Stimulated activated CD4-positive, alpha-beta T cell treated with anti-CD3 and anti-CD28 coated beads, Interleukin-4, amount 100 ng/mL, for 4 hours (primary cell): ENCODE results near the gene NKPD1.
A peak's percentile ranks its signal among the peaks of the same experiment; 100 is the strongest.

Source experiments
- DNase-seq, 2 experiments: peaks; one replicate each; pipeline ENCODE4 v3.0.0-alpha.2; 2020

The NKPD1 gene, protein sequence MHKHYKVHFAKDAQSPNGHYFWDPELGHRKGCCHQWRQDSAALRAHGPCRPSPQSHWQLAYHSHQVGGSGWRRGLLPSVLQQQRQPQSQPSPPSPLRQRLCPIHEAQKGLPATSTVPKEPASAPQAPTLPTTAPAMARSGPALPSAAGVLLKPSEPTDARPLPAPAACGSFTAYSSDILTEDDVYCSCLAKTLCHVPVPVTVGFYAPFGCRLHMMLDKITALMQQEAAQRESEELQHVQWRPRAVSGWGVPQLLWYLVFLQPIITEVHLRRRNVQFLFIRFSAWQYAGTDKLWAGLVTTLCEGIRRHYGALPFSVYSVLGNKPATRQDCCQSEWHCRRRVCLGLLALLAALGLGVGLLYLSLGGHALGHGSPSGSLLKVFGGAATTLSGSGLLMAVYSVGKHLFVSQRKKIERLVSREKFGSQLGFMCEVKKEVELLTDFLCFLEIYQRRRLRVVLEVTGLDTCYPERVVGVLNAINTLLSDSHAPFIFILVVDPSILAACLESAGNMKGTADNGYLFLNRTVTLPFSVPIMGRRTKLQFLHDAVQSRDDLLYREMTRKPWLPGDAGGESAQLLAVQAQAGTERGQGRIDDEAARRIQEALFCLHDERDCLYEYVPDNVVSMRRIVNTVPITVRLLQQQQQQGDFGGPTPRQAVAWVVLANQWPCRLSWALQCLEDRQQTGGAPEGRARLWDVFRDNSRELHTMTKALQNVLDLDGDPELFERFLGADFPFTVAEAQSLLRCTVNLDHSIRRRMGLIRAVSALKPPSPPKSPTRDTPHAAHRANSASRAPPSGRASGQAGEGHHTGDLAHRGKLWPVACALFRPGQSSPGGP

DNA sequence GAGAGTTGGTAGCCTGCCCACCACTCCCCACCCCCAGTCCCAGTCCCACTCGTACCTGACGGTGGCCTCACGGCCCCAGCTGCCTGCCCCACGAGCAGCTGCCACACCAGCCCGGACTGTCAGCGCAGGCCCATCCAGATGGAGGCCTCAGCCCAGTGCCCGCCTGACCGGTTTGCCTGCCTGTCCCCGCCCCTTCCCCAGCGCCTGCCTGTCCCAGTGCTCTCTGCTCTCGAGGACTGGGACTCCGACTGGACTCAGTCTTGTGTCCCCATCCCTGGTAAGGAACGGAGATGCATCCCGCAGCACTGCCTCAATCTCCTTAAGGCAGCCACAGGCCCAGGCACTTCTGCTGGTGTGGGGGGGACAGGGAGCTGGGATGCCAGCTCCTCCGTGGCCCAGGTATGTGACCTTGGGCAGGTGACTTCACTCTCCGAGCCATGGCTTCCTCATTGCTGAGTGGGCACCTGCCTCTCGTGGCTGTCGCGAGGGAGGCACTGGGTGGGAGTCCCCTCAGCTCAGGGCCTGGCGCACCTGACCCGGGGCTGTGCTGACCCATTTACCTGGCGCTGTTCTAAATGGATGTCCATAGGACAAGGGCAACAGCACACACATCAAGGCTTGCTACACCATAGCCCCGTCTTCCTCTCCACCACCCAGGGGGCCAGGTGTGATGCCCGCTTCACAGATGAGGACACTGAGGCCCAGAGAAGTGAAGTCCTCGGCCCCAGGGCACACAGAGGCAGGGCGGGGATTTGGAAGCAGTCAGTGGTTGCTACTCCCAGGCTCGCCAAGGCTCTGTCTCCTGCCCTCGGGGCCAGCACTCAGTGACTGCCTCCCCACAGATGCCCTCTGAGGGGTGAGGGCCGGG, at the start of gene NKPD1:
NKPD1 (minus strand) TSS at position 113 of the 868 bp plus-strand sequence. CDS start 832 bp downstream, outside the sequence.
- DNase-seq = no peak

DNA sequence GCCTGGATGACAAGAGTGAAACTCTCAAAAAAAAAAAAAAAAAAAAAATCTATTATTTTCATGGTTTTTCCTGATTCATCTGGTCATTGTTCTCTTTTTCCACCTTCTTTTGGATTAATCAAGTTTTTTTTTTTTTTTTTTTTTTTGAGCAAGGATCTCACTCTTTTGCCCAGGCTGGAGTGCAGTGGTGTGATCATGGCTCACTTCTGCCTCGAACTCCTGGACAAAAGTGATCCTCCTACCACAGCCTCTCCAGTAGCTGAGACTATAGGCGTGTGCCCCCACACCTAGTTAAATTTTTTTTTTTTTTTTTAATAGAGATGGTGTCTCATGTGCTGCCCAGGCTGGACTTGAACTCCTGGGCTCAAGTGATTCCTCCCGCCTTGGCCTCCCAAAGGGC, 45.5 kb upstream of the NKPD1 start:
- DNase-seq = no peak

DNA sequence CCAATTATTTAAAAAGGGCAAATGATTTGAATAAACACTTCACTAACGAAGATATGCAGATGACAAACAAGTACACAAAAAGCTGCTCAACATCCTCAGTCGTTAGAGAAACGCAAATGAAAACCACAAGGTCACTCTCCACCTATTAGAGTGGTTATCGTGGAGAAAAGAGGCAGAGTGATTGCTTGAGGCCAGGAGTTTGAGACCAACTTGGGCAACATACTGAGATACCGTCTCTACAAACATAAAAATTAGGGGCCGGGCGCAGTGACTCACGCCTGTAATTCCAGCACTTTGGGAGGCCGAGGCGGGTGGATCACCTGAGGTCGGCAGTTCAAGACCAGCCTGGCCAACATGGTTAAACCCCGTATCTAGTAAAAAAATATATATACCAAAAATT, 45.0 kb upstream of the NKPD1 start:
- DNase-seq = no peak

DNA sequence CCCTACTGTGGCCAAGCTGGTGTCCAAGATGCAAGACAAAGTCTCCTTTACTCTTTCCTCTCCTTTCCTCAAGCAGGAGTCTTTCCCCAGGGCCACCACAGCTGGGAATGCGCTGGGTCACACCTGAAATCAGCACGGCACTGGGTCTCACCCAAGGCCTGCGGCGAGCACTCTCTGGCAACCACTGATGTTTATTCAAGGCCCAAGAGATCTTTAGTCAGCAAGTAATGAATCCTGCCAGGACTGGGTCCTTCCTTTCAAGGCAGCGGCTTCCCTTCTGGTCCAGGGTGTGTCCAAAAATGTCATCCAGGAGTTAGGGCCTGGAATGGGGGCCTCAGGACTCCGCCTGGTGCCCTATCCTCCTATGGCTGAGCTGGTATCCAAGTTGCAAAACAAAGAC, 41.9 kb upstream of the NKPD1 start:
- no peak for DNase-seq

GRCh38 chr19:45200568-45200967, 39.8 kb upstream of the NKPD1 start:
- no peak for DNase-seq

DNA sequence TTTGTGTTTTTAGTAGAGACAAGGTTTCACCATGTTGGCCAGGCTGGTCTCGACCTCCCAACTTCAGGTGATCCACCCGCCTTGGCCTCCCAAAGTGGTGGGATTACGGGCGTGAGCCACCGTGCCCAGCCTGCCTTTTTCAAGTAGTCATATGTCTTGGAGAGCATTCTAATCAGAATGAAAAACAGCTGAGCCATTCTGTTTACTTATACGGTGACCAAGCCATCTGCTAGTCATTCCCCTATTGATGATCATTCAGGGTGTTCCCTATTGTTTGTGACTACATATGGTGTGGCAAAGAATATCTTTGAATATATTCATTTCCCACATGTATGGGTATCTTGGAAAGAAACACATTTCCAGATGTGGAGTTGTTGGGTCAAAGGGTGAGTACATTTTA, 35.0 kb upstream of the NKPD1 start:
- no peak for DNase-seq

DNA sequence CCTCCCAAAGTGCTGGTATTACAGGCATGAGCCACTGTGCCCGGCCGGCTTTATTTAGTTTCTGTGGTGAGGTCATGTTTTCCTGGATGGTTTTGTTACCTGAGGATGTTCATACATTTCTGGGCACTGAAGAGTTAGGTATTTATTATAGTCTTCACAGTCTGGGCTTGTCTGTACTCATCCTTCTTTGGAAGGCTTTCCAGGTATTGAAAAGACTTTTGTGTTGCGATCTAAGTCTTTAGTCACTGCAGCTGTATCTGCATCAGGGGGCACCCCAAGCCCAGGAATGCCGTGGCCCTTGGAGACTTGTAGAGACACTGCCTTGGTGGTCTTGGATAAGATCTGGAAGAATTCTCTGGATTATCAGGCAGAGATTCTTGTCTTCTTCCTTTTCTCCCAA, 30.6 kb upstream of the NKPD1 start:
- DNase-seq = no peak

DNA sequence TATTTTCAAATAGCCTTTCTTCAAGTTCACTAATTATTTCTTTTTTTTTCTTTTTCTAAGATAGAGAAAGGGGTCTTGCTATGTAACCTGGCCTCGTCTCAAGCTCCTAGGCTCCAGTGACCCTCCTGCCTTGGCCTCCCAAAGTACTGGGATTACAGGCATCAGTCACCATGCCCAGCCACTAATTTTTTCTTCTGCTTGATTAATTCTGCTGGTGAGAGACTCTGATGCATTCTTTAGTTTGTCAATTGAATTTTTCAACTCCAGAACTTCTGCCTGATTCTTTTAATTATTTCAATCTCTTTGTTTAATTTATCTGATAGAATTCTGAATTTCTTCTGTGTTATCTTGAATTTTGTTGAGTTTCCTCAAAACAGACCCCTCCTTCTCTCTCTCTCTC, 29.2 kb upstream of the NKPD1 start:
- no peak for DNase-seq

- no peak for DNase-seq
Measured at GRCh38 chr19:45187421-45188100, 26.8 kb upstream of the NKPD1 start.

DNA sequence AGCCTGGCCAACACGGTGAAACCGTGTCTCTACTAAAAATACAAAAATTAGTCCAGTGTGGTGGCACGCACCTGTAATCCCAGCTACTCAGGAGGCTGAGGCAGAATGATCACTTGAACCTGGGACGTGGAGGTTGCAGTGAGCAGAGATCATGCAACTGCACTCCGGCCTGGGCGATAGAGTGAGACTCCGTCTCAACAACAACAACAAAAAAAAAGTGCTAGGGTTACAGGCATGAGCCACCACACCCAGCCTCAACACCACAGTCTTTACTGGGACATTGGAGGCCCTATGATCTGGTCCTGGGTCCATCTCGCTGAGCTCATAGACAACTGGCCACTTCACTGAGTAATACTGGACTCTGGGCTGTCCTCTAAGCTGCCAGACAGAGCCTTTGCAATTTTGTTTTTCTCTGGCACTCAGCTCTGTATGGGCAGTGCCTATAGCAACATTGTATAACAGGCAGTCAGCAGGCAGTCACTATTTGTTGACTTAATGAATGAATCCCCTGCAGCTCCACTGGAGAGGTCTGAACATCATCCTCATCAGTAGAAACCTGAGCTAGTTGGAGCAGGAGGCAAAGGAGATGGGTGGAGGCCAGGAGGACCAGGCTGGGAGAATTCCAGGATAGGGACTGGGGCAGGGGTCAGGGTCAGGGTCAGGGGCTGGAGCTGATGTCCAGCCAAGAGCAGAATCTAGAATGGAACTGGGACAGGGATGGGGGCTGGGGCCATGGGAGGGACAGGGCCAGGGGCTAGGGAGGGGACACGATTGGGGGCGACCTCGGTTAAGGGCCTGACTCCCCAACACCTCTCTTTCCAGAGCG, 25.9 kb upstream of the NKPD1 start:
- no peak for DNase-seq

DNA sequence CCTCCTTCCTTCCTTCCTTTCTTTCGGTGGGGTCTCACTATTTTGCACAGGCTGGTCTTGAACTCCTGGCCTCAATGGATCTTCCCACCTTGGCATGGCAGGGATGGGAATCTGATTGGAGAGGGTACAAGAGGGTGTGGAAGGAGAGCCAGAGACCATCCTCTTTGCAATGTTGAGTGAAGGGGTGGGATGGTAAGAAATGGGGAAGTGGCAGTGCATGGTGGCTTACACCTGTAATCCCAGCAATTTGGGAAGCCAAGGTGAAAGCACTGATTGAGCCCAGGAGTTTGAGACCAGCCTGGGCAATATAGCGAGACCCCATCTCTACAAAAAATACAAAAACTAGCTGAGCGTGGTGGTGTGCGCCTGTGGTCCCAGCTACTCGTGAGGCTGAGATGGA, 23.3 kb upstream of the NKPD1 start:
- no peak for DNase-seq

- no peak for DNase-seq
Measured at GRCh38 chr19:45182758-45183157, 22.0 kb upstream of the NKPD1 start.

GRCh38 chr19:45180936-45181335, 20.2 kb upstream of the NKPD1 start:
- DNase-seq = no peak

DNA sequence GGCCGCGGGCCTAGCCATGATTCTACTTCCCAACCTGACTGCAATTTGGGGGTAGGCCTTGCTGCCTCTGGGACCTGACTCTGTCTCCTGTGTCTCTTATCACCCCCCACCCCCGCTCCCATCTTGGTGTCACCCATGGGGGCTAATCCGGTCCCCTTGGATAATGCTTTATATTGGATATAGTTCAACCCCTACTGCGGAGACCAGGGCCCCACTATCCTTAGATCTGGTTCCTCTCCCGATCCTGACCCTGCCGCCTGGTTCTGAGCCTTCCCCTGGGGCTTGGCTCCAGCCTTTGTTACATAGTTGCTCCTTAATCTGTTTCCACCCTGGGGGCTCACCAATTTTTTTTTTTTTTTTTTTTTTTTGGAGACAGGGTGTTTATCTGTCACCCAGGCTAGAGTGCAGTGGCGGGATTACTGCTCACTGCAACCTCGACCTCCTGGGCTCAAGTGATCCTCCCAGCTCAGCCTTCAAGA, 19.1 kb upstream of the NKPD1 start:
- DNase-seq = no peak

DNA sequence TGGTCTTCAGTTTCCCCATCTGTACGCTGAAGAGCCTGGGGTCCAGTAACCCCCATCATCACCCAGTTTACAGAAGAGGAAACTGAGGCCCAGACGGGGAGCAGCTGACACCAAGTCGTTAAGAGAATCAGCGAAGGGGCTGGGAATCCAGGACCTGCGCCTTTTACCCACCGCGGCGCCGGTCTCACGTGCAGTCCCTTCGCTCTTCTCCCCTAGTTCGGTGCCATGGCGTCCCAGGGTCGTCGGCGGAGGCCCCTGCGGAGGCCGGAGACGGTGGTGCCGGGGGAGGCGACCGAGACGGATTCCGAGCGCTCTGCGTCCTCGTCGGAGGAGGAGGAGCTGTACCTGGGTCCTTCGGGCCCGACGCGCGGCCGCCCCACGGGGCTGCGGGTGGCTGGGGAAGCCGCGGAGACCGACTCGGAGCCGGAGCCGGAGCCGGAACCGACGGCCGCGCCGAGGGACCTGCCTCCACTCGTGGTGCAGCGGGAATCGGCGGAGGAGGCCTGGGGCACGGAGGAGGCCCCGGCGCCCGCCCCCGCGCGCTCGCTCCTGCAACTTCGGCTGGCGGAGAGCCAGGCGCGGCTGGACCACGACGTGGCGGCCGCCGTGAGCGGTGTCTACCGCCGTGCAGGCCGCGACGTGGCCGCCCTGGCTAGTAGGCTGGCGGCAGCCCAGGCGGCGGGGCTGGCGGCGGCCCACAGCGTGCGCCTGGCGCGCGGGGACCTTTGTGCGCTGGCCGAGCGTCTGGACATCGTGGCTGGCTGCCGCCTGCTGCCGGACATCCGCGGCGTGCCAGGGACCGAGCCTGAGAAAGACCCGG, 18.5 kb upstream of the NKPD1 start:
- peak; percentile 37 to 44 for DNase-seq

- DNase-seq = peak; percentile 99 to 100
Measured at GRCh38 chr19:45178262-45179071, 17.7 kb upstream of the NKPD1 start, which contains the start of gene BLOC1S3. Gene BLOC1S3, plus strand, starts transcription at chr19:45178784. Its CDS starts 513 bp downstream, at chr19:45179297.

DNA sequence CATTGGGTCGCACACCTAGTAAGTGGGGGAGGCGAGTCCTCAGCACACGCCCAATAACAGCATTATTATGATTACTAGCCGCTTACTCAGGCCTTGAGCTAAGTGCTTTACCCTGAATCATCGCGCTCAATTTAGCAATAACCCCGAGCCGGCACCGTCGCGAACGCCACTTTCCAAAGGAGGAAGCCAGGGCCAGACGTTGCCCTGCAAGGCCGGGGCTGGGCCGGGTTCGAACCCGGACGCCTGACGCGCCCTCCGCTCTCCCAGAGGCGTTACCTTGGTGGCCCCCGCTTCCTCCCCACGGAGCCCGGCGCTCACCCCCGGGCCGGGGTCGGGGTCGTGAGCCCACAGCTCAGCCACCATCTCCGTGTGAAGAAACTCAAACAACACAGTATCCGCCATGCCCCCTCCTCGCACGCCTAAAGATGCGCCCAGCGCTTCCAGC, 17.1 kb upstream of the NKPD1 start, which contains the start of gene TRAPPC6A:
TRAPPC6A (minus strand) TSS at position 421 of the 445 bp plus-strand sequence; CDS start at position 402, 19 bp downstream.
- no peak for DNase-seq

DNA sequence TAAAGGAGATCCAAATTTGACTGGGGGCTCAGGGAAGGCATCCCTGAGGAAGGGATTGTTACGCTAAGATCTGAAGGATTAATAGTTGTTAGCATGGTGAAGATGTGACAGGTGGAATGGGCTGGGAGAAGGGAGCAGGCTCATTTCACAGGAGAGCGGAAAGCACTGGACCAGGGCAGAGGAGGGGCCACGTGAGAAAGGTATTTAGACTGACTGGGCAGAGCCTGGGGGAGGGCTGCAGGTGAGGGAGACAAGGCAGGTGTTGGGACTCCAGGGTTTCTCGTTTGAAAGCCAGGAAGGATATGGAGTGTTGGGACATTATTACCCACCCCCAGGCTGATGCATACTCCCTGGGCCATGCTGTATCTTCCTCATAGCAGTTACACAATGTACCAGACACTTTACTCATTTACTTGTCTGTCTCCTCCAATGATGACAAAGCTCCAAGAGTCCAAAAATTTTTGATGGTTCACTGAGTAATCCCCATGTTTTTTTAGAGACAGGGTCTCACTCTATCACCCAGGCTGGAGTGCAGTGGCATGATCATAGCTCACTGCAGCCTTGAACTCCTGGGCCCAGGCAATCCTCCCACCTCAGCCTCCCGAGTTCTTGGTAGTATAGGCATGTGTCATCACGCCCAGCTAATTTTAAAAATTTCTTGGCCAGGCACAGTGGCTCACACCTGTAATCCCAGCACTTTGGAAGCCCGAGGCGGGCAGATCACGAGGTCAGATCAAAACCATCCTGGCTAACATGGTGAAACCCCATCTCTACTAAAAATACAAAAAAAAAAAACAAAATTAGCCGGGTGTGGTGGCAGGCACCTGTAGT, 14.9 kb upstream of the NKPD1 start:
- DNase-seq = no peak
